Esophagus squamous epithelium (tissue), 5 donors: ENCODE measurements around the gene GNAI1. TPM values are rescaled to one million over a fixed set of nuclear protein-coding genes. Genes with fewer than 3 reads are reported as not detected.

Source experiments
- DNase-seq: peaks from one replicate; lab custom pipeline; 2025; lab: John Stamatoyannopoulos, UW
- H3K27ac ChIP-seq, 4 donors: fragments of 200-600 bp; sonication (generic); one replicate each; pipeline ENCODE4 v1.5.1; 2016 to 2019; ENCODE audit warnings: mild to moderate bottlenecking in 1 of 4
- H3K27me3 ChIP-seq, 4 donors: fragments of 200-600 bp; sonication (generic); 1 replicate in 3 of 4; 2 replicates in 1 of 4; pipeline versions ENCODE4 v1.5.1 to v1.6.0; 2017 to 2021; ENCODE audit warnings: antibody characterized with exemption in 1 of 4
- H3K36me3 ChIP-seq, 3 donors: fragments of 200-600 bp; sonication (generic); one replicate each; pipeline ENCODE4 v1.5.1; 2016 to 2019
- H3K4me1 ChIP-seq, 3 donors: fragments of 200-600 bp; sonication (generic); one replicate each; pipeline ENCODE4 v1.5.1; 2017 to 2019
- H3K4me3 ChIP-seq, 4 donors: fragments of 200-600 bp; sonication (generic); 1 replicate in 3 of 4; 2 replicates in 1 of 4; pipeline ENCODE4 v1.5.1; 2016 to 2019; ENCODE audit warnings: mild to moderate bottlenecking in 2 of 4, moderate library complexity in 1 of 4
- H3K9me3 ChIP-seq, 3 donors: fragments of 200-600 bp; sonication (generic); one replicate each; pipeline ENCODE4 v1.5.1; 2016 to 2019
- POLR2A ChIP-seq, 4 donors: fragments of 450-650 bp; IDR thresholded peaks; one replicate each; pipeline ENCODE4 v1.6.1; 2017; ENCODE audit warnings: antibody characterized with exemption in 4 of 4, mild to moderate bottlenecking in 4 of 4, moderate library complexity in 3 of 4
- WGBS, 2 donors: methylation state at CpG; one replicate each; pipeline ENCODE4 v1.1.5; 2018; 5-methylcytosine and 5-hydroxymethylcytosine counted together
- intact Hi-C: fragments of 100-400 bp; cut with DNase I; formaldehyde crosslinking; loops from one replicate; pipeline ENCODE4 v1.15.0; 2022
- total RNA-seq, 4 donors: library from RNA; depleted of rRNA; stranded (reverse); fragments of >200 nt; gene quantifications; one replicate each; pipeline ENCODE4 v1.1.0, GENCODE V29; 2016
- TF ChIP-seq, protein P1 (sequence below), 6 experiments: fragments of 450-650 bp in 4 of 6; fragments of 200-600 bp in 2 of 6; sonication (generic) in 2 of 6; IDR thresholded peaks; one replicate each; pipeline ENCODE4 v1.5.1; 2016 to 2019; ENCODE audit warnings: antibody characterized with exemption in 6 of 6, mild to moderate bottlenecking in 4 of 6, moderate library complexity in 4 of 6
- donor health status: DM: yes; HTN: yes; CAD: no.

The GNAI1 gene
- total RNA-seq, 4 donors from 2014 or later: 27.3 to 46.3 (median 38.8) TPM

DNA sequence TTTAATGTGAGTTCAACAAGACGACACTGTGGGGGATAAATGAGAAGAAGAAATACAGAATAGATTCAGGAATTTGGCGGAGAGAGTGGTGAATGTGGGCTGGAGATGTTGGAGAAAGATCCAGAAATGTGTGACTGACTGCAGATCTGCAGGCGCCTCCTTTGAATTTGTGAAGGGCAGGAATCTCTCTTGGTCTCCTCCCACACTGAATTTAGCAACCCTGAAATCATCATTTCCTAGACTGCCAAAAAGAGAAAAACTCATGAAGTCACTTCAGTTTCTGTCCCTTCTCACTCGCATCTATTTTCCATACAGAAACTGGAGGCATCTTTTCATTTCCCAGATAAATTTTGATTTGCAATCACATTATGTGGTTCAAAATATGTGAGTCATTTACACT lies 128.7 kb downstream of the GNAI1 start:
- Histone ChIP-seq H3K4me1 (no peaks in the 10 kb centered on the region), H3K4me3 (no peak overlapping the region), H3K27ac (no peak overlapping the region), H3K36me3 (no peaks in the 10 kb centered on the region), H3K9me3 (no peaks in the 10 kb centered on the region), H3K27me3 (no peaks in the 10 kb centered on the region)
- DNase-seq: no peak
- intact Hi-C loops: no loop called here
- WGBS, 2 donors: 62 to 76% methylated on average over 4 of the region's 4 CpGs
- TF ChIP-seq POLR2A (IDR thresholded peaks at IDR 0.05): no peak
- TF ChIP-seq, protein P1, sequence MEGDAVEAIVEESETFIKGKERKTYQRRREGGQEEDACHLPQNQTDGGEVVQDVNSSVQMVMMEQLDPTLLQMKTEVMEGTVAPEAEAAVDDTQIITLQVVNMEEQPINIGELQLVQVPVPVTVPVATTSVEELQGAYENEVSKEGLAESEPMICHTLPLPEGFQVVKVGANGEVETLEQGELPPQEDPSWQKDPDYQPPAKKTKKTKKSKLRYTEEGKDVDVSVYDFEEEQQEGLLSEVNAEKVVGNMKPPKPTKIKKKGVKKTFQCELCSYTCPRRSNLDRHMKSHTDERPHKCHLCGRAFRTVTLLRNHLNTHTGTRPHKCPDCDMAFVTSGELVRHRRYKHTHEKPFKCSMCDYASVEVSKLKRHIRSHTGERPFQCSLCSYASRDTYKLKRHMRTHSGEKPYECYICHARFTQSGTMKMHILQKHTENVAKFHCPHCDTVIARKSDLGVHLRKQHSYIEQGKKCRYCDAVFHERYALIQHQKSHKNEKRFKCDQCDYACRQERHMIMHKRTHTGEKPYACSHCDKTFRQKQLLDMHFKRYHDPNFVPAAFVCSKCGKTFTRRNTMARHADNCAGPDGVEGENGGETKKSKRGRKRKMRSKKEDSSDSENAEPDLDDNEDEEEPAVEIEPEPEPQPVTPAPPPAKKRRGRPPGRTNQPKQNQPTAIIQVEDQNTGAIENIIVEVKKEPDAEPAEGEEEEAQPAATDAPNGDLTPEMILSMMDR (IDR thresholded peaks at IDR 0.05): no peak

DNA sequence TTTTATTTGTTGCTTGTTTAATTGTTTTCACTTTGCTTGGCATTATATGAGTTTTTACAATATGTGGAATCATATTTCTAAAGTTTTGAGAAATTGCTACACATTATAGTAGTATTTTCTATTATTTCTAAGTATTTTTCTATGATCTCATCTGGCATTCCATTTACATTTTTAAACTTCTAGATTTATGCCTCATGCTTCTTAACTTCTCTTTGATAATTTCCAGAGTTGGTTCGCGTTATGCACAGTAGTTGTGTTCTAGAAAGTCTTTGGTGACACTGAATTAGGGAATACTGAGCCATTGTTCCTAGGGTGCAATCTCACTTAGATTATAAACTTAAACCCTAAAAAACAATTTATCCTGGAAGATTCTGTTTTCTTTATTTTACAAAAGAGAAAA lies 129.2 kb downstream of the GNAI1 start:
- no peaks in the 10 kb centered on the region for H3K4me1 ChIP-seq
- 60 to 64% methylated on average over 2 of the region's 2 CpGs for WGBS, 2 donors
- intact Hi-C loops: no loop called here
- H3K27me3 ChIP-seq: no peaks in the 10 kb centered on the region
- H3K4me3 ChIP-seq: no peak overlapping the region
- H3K36me3 ChIP-seq: no peaks in the 10 kb centered on the region
- no peaks in the 10 kb centered on the region for H3K9me3 ChIP-seq
- no peak for DNase-seq
- H3K27ac ChIP-seq: no peak overlapping the region
- TF ChIP-seq, protein P1 (IDR thresholded peaks at IDR 0.05): no peak
- no peak for TF ChIP-seq POLR2A (IDR thresholded peaks at IDR 0.05)

DNA sequence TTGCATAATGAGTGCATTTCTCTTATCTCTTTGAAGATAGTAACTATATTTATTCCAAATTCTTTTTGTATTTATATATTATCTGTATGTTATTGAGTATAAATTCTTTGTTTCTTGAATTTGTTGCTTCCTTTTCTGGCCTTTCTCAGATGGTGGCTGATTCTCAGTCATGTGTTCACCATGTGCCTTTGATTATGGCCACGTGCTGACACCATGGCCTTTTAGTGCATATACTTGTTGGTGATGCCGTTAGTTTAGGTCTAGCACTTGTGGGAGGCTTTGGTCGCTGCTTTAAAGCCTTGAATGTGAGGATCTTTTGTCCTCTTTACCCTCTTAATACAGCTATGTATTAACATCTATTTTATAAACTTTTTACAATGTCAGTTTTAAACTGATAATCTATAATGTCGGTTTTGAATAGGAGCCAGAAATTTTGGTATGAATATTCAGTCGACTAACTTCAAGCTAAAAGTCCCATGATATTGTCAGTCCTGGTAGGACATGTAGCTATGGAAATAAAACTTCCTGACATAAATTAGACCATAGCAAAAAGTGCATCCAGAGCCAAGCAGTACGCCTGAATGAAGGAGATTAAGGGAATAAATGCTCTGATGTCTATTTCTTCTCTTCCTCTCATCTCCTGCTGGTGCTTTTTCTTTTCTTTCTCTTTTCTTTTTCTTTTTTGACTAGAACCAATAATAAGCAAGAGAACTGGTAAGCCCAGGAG lies 130.3 kb downstream of the GNAI1 start:
- H3K4me1 ChIP-seq: no peaks in the 10 kb centered on the region
- intact Hi-C loops: no loop called here
- DNase-seq: no peak
- no peaks in the 10 kb centered on the region for H3K36me3 ChIP-seq
- H3K27ac ChIP-seq: no peak overlapping the region
- no peaks in the 10 kb centered on the region for H3K9me3 ChIP-seq
- no peak for TF ChIP-seq POLR2A (IDR thresholded peaks at IDR 0.05)
- TF ChIP-seq, protein P1 (IDR thresholded peaks at IDR 0.05): no peak
- no peak overlapping the region for H3K4me3 ChIP-seq
- no peaks in the 10 kb centered on the region for H3K27me3 ChIP-seq
- WGBS, 2 donors: 60 to 63% methylated on average over 6 of the region's 6 CpGs

DNA sequence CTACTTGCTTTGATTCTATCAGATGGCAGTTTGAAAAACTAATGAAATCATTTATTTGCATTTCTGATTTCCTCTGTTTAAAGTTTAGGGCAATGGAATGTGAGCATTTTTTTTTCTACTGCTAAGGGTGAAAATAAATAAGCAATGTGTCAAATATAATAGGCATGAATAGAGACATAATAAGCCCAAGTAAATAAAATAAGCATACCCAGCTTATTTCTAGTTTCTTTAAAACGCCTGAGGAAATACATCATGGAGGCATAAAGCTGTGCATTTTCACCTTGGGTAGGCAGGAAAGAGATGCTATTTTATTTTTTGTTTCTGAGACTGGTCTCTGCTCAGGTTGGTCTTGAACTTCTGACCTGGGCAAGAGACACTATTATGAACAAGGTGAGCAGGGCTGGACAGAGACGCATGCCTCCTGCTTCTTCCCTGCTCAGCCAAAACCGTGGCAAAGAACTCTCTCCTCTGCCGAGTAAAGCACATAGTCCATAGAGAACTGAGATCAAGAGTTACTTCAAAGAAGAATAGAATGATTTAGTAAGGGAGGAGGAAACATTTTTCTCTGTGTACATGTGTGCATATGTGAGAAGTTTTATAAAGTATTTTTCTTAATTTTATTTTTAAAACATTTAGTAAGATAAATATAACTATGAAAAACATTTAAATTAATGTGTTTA lies 138.1 kb downstream of the GNAI1 start:
- H3K27ac ChIP-seq: no peak overlapping the region
- intact Hi-C loops: no loop called here
- no peaks in the 10 kb centered on the region for H3K9me3 ChIP-seq
- WGBS, 2 donors: 24 to 42% methylated on average over 4 of the region's 4 CpGs
- peaks cover 0 to 13% (median 5%) of the 10 kb centered on the region in 3 donors for H3K4me1 ChIP-seq
- TF ChIP-seq, protein P1 (IDR thresholded peaks at IDR 0.05): no peak
- no peak for TF ChIP-seq POLR2A (IDR thresholded peaks at IDR 0.05)
- no peaks in the 10 kb centered on the region for H3K36me3 ChIP-seq
- no peak for DNase-seq
- no peak overlapping the region for H3K4me3 ChIP-seq
- H3K27me3 ChIP-seq: no peaks in the 10 kb centered on the region

DNA sequence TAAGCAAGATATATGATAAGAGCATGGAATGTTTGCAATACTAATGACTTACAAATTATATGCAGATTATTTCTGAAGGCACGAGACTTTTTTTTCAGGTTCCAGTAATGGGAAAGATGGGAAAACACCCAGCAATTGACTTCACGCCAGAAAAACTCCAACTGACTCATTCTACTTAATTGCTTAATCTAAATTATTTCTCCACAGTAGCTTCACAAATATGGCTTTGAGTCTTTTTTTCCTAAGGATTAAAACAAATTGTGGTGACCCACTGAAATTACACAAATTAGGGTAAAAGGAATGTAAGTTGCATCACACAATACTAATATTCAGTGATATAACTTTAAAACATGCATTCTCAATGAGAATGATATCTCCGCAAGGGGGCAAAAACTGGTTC lies 138.7 kb downstream of the GNAI1 start:
- Histone ChIP-seq H3K4me3 (no peak overlapping the region), H3K36me3 (no peaks in the 10 kb centered on the region), H3K9me3 (no peaks in the 10 kb centered on the region), H3K4me1 (peaks cover 0 to 20% (median 11%) of the 10 kb centered on the region in 3 donors), H3K27me3 (no peaks in the 10 kb centered on the region), H3K27ac (no peak overlapping the region)
- TF ChIP-seq, protein P1 (IDR thresholded peaks at IDR 0.05): no peak
- no peak for TF ChIP-seq POLR2A (IDR thresholded peaks at IDR 0.05)
- no peak for DNase-seq
- WGBS, 2 donors: 30 to 39% methylated on average over 3 of the region's 3 CpGs
- intact Hi-C loops: no loop called here
